Measurements from ENCODE around the gene SAE1.

- TF ChIP-seq CTCF (IDR thresholded peaks at IDR 0.05) (no peak), POLR2A (IDR thresholded peaks at IDR 0.05) (no peak)
These were observed 79.5 kb downstream of the SAE1 start for GRCh38 chr19:47210180-47210490.
